ENCODE measurements around the gene PAM16. TPM values are rescaled to one million over a fixed set of nuclear protein-coding genes. Genes with fewer than 3 reads are reported as not detected.

The PAM16 gene
- total and polyA plus RNA-seq, 2 of the 8 experiments (the other 6 are each of a cell fraction or from before 2014, with no cell fraction given) = 78.3 to 198 TPM

DNA sequence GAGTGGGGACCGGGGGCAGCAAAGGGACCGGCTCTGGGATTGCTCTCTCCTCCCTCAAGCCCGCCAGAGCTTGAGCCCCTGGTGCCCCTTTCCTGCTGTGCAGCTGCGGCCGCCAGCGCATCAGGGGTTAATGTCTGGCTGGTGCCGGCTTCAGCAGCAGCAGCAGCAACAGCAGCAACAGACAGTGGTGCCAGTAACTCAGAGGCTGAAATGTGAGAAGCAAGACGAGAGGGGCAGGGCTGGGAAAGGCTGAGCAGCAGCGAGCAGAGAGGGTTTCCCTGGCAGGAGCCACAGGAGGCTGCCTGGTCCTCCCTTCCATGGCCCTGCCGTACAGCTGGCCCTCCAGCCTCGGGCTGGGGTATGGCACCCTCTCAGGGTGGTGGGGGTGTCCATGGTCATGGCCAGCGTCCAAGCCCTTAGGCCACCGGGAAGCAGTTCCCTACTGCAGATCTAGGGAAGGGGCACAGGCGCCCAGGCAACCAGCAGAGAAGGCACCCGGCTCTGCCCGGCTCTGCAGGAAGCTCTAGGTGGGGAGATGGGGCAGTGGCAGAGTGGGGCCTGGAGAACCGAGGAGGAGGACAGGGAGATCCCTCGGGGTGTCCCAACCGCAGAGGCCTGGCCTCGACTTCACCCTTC lies 57.2 kb downstream of the PAM16 start (continued):
- TF ChIP-seq SAP30 (IDR thresholded peaks at IDR 0.05; ENCODE audit: insufficient read depth, insufficient replicate concordance, low read length) (no peak), KDM4A (IDR thresholded peaks at IDR 0.05; ENCODE audit: low read depth, low read length, severe bottlenecking) (no peak), CBX8 (IDR thresholded peaks at IDR 0.05; ENCODE audit: borderline replicate concordance, low read depth, low read length) (no peak), PHF8 (conservative IDR thresholded peaks at IDR 0.05; ENCODE audit: low read depth, low read length) (no peak), RAD21 (IDR thresholded peaks at IDR 0.05 in 1 of 2, conservative IDR thresholded peaks at IDR 0.05 in 1 of 2; ENCODE audit: low read depth in 2 of 2, low read length in 2 of 2) (peak in 1 of 2 experiments; percentile 25; a peak in 1 of 4 replicates), SIN3A (conservative IDR thresholded peaks at IDR 0.05 in 1 of 2, IDR thresholded peaks at IDR 0.05 in 1 of 2; ENCODE audit: low read depth in 1 of 2, low read length in 2 of 2) (peak in 1 of 2 experiments; percentile 81; a peak in 2 of 4 replicates), KDM5A (IDR thresholded peaks at IDR 0.05; ENCODE audit: low read length) (no peak), CHD1 (IDR thresholded peaks at IDR 0.05; ENCODE audit: low read depth, low read length) (no peak), ZNF274 (IDR thresholded peaks at IDR 0.05; ENCODE audit: borderline replicate concordance, extremely low read depth, low read length) (no peak), HDAC2 (IDR thresholded peaks at IDR 0.05; ENCODE audit: borderline replicate concordance in 1 of 2, low read depth in 2 of 2, low read length in 2 of 2) (peak; percentile 34 to 43; a peak in 1 of 4 replicates), MAX (IDR thresholded peaks at IDR 0.05) (no peak), HDAC6 (IDR thresholded peaks at IDR 0.05; ENCODE audit: low read depth, low read length) (no peak), CBX5 (IDR thresholded peaks at IDR 0.05; ENCODE audit: low read depth, low read length) (no peak), SIRT6 (IDR thresholded peaks at IDR 0.05; ENCODE audit: low read length) (no peak), BRCA1 (IDR thresholded peaks at IDR 0.05; ENCODE audit: low read depth, low read length) (no peak), NRF1 (IDR thresholded peaks at IDR 0.05; ENCODE audit: low read depth, low read length) (no peak), POLR2A (IDR thresholded peaks at IDR 0.05; ENCODE audit: control extremely low read depth in 1 of 2, low read depth in 2 of 2, low read length in 2 of 2) (peak in 1 of 2 experiments; percentile 26; a peak in 1 of 3 replicates), EP300 (IDR thresholded peaks at IDR 0.05; ENCODE audit: borderline replicate concordance in 1 of 2, low read depth in 2 of 2, low read length in 2 of 2) (peak in 1 of 2 experiments; percentile 65; a peak in 1 of 3 replicates), POU5F1 (IDR thresholded peaks at IDR 0.05; ENCODE audit: low read depth, low read length) (no peak), TCF12 (IDR thresholded peaks at IDR 0.05; ENCODE audit: low read depth, low read length) (0 out of 2 replicates have a peak, but pooled peaks have one; percentile 62), SP4 (IDR thresholded peaks at IDR 0.05; ENCODE audit: low read length) (no peak), GABPA (IDR thresholded peaks at IDR 0.05; ENCODE audit: borderline replicate concordance, insufficient read depth, low read length) (no peak)
- TF ChIP-seq, protein P1, sequence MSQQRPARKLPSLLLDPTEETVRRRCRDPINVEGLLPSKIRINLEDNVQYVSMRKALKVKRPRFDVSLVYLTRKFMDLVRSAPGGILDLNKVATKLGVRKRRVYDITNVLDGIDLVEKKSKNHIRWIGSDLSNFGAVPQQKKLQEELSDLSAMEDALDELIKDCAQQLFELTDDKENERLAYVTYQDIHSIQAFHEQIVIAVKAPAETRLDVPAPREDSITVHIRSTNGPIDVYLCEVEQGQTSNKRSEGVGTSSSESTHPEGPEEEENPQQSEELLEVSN (IDR thresholded peaks at IDR 0.05) = no peak
